Anterior cingulate cortex (tissue), 58 donors: ENCODE results near the gene CCDC24.

Source experiments
- DNase-seq, 58 donors: peaks; one replicate each; lab custom pipeline; 2025; lab: John Stamatoyannopoulos, UW

The CCDC24 gene

GRCh38 chr1:44016041-44016889 lies 24.9 kb downstream of the CCDC24 start:
- peak in 21 of 58 donors; percentile 21 to 67 (median 46) for DNase-seq

DNA sequence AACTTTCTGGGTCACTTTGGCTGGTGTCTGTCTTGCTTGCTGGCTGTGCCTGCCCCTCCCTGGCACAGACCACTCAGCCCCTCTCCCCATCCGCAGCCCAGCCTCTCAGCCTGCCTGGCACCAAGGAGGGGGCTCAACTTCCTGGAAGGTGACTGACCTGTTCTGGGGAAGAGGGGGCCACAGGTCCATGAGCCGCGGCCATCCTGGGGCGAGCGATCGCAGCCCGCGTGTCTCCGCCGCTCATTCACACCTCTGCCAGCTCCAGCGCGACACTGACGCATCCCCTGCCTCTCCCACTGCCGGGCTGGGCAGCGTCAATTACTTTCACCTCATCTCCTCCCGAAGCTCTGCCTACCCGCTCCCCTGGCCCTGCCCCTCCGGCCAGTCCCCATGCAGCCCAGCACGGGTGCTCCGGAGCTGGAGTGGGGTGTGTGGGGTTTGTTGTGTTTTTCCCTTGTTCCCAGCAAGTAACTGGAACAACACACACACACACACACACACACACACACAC lies 25.5 kb downstream of the CCDC24 start:
- peak in 12 of 58 donors; percentile 19 to 67 (median 52) for DNase-seq

- DNase-seq, result peak in 52 of 58 donors; percentile 14 to 87 (median 64)
Measured at GRCh38 chr1:44019466-44019948, 28.1 kb downstream of the CCDC24 start.

GRCh38 chr1:44020464-44020863 lies 29.1 kb downstream of the CCDC24 start:
- no peak for DNase-seq

- DNase-seq, result peak in 9 of 58 donors; percentile 12 to 54 (median 26)
Measured at GRCh38 chr1:44021156-44021555, 29.8 kb downstream of the CCDC24 start.

DNA sequence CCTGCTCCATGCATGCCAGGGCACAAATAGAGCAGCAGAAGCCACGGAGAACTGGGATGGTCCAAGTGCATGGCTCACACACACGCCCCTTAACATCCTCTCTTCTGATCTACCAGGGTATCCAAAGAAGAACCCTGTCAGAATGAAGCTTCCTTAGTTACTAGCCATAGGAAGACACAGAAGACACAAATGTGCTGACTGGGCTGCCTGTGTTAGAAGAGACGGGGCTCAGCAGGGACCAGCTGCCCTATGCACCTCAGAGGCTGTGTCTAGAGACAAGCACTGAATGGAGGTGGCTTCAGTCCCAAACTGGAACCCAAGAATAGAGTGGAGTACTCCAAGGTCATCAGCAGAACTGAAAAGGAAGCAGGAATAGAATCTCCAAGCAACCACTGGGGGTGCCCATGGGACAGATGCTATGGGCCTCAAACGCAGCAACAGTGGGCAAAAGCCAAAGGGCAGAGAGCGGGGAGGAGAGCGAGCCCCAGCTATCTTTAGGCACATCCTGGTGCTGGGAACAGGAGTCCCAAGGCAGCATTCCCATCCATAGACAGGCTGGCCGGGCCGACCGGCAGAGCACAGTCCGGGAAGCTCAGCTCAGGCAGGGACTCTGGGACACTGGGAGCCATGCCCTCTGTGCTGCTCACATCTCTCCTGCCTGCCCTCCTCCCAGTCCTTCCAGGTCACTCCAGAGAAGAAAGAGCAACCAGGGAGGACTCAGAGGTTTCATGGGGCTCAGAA lies 30.4 kb downstream of the CCDC24 start:
- no peak for DNase-seq

- no peak for DNase-seq
Measured at GRCh38 chr1:44024031-44024902, 32.9 kb downstream of the CCDC24 start.

GRCh38 chr1:44024903-44025525 lies 33.6 kb downstream of the CCDC24 start:
- DNase-seq, result no peak

DNA sequence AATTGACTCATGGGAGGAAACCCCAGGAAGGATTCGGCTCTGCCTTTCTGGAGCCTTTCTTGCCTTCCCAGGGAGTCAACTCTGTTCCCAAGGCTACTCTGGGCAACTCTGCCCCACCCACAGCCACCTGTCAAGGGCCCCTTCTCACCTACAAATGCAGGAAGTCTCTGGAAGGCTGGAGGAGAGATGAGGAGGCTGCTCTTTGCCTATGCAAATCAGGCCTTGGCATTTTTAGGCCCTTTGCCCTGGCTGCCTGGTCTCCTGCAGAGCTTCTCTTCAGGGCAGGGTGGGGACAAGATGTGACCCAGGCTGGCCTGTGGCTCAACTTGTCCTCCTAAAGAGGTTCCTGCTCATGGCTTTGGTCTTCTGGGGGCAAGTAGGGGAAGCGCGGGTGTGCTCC lies 34.4 kb downstream of the CCDC24 start:
- DNase-seq, result no peak

DNA sequence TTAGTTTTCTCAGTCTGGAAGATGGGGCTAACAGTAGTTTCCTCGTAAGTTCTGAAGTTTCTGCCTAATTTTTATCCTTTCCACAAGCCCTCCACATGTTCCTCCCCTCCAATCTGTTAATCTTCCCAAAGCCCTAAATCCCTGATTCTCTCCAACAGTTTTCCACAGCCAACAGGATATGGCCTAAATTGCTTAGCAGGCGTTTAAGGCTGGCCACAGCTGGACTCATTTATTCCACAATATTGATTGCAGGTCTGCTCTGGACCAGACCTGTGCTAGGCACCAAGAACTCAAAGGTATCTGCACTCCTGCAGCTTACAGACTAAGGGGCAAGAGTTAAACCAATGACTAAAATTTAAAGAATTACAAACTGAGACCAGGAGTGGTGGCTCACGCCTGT lies 35.9 kb downstream of the CCDC24 start:
- DNase-seq, result no peak

DNA sequence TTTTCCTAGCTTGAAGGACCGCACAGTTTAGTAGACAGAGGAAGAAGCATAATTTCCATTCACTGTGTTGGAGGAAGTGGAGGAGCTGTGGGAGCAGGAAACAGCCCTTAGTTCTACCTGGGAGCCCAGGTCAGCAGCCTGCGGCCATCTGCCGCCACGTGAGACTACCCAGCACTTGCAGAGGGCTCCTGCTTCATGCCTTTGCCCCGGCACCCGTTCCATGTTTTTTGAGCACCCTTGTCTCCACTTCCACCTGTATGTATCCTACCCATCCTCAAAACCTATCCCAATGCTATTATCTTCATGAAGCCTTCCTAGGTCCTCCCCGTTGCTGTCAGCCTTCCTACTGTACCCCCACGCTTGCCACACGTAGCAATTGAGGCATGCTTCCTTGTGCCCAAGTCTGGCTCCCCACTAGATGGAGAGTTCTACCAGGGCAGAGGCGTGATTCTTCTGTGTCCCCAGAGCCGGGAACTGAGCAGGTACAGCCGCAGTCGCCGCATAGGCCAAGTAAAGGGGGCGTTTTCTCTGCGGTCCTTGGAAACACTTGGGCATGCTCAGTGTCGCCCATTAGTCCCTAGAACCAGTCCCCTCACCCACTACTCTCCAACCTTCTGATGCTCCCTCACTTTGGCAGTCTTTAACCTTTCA lies 38.0 kb downstream of the CCDC24 start:
- peak in 13 of 58 donors; percentile 58 to 81 (median 68) for DNase-seq

GRCh38 chr1:44029911-44030604 lies 38.7 kb downstream of the CCDC24 start:
- peak in 56 of 58 donors; percentile 55 to 95 (median 88) for DNase-seq

GRCh38 chr1:44030605-44031251 lies 39.3 kb downstream of the CCDC24 start:
- peak in 49 of 58 donors; percentile 40 to 87 (median 68) for DNase-seq

GRCh38 chr1:44031252-44032169 lies 40.1 kb downstream of the CCDC24 start, which contains the start of gene SLC6A9:
Gene SLC6A9 (minus strand): TSS chr1:44031462. CDS start chr1:44024277, 7,185 bp downstream.
- peak in 5 of 58 donors; percentile 31 to 53 (median 38) for DNase-seq

DNA sequence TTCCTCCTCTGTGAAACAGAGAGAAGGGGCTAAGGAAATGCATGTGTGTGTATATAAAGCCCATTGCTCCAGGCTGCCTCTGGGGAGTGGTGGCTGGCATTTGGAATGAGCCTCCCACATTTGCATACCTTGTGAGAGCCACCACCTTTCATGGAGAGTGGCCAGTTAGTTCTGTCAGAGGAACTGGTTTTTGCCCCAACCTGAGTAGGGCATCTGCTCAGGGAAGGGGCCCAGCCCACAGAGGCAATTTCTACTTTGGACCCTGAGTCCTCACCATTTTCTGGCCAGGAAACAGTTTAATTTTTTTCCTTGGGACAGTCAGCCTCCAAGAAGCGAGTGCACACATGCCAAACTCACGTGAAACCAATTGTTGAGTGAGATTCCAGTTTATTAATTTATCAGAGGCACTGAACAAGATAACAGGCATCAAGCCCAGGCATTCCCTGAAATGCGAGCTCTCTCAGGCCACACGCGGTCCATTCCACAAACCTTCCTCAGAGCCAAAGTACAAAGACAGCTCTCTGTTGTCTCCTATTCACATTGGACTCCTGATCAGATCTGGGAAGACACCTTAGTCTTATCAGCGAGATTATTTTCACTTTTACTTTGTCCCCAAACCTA lies 40.9 kb downstream of the CCDC24 start:
- no peak for DNase-seq

DNA sequence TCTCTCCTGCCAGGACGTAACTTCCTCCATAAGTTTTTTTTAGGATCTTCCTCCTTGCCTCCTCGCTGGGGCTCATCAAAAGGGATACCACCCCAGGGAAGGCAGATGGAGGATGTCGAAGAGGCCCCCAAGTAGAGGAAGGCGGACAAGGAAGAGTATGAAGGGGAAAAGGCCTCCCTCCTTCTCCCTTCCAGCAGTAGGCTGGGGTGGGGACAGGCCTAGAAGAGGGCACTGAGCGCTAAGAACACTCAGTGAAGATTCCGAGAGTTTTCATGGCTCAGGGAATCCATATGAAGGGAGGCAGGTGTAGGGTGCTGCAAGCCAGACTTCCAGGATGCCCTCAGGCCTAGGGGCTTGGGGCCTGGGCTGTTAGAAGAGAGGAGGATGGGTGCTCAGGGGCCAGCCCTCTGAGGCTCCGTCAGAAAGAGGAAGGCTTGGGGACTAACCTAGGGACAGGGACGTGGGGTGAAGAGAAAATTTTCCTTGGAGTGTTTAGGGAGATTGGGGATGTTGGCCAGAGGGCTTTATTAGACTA lies 41.7 kb downstream of the CCDC24 start:
- DNase-seq, result no peak
